IPS-15b (cell line): ENCODE results near the gene MKRN2OS.
"Not testable (repeated sequence)": the region's sequence is repeated elsewhere in the genome, so short reads cannot be mapped to it uniquely, and the experiment has no call there.

Experiments used
- H3K27me3 ChIP-seq: one replicate; pipeline ENCODE4 v1.6.1; 2013; ENCODE audit warnings: low read length; ENCODE audit not compliant: control insufficient read depth, insufficient read depth
- H3K36me3 ChIP-seq: one replicate; pipeline ENCODE4 v1.6.1; 2013; ENCODE audit warnings: low read length; ENCODE audit not compliant: control insufficient read depth, insufficient read depth
- H3K4me1 ChIP-seq: one replicate; pipeline ENCODE4 v1.6.1; 2013; ENCODE audit warnings: mild to moderate bottlenecking, low read length; ENCODE audit not compliant: control insufficient read depth, insufficient read depth
- H3K4me3 ChIP-seq: one replicate; pipeline ENCODE4 v1.5.1; 2013; ENCODE audit warnings: low read depth, low read length
- H3K9ac ChIP-seq: one replicate; pipeline ENCODE4 v1.6.1; 2013; ENCODE audit warnings: low read depth, mild to moderate bottlenecking, low read length
- H3K9me3 ChIP-seq: one replicate; pipeline ENCODE4 v1.6.1; 2013; ENCODE audit warnings: mild to moderate bottlenecking, low read length; ENCODE audit not compliant: control insufficient read depth, insufficient read depth

The MKRN2OS gene

GRCh38 chr3:12560505-12561190, 15.3 kb upstream of the MKRN2OS start:
- H3K27me3 ChIP-seq: no peaks in the 10 kb centered on the region
- H3K4me3 ChIP-seq: no peak overlapping the region
- H3K9me3 ChIP-seq: no peaks in the 10 kb centered on the region
- no peak overlapping the region for H3K9ac ChIP-seq
- no peaks in the 10 kb centered on the region for H3K36me3 ChIP-seq
- H3K4me1 ChIP-seq: peaks cover 14% of the 10 kb centered on the region

- no peak overlapping the region for H3K4me3 ChIP-seq
- no peak overlapping the region for H3K9ac ChIP-seq
- H3K4me1 ChIP-seq: peaks cover 14% of the 10 kb centered on the region
These were observed 14.2 kb upstream of the MKRN2OS start for GRCh38 chr3:12559520-12559919.

GRCh38 chr3:12558706-12559105, 13.4 kb upstream of the MKRN2OS start:
- H3K4me1 ChIP-seq: peaks cover 14% of the 10 kb centered on the region
- no peak overlapping the region for H3K9ac ChIP-seq
- H3K36me3 ChIP-seq: no peaks in the 10 kb centered on the region
- H3K27me3 ChIP-seq: no peaks in the 10 kb centered on the region
- H3K4me3 ChIP-seq: peak overlapping the region; percentile 65
- H3K9me3 ChIP-seq: no peaks in the 10 kb centered on the region

More at GRCh38 chr3:12559520-12559919, 14.2 kb upstream of the MKRN2OS start:
- Histone ChIP-seq H3K36me3 (no peaks in the 10 kb centered on the region), H3K9me3 (no peaks in the 10 kb centered on the region), H3K27me3 (no peaks in the 10 kb centered on the region)

GRCh38 chr3:12557473-12558100, 12.3 kb upstream of the MKRN2OS start:
- Histone ChIP-seq H3K9me3 (no peaks in the 10 kb centered on the region), H3K36me3 (no peaks in the 10 kb centered on the region), H3K4me3 (peak overlapping the region; percentile 65), H3K4me1 (peaks cover 12% of the 10 kb centered on the region), H3K9ac (peak overlapping the region; percentile 93), H3K27me3 (no peaks in the 10 kb centered on the region)

- H3K9ac ChIP-seq: peak within 1 kb of the TSS; percentile 93
- H3K9me3 ChIP-seq: no peaks in the 10 kb centered on the region
- no peaks in the 10 kb centered on the region for H3K36me3 ChIP-seq
- peaks cover 12% of the 10 kb centered on the region for H3K4me1 ChIP-seq
- H3K27me3 ChIP-seq: no peaks in the 10 kb centered on the region
- peak within 1 kb of the TSS; percentile 65 for H3K4me3 ChIP-seq
These were observed 11.6 kb upstream of the MKRN2OS start, which contains the start of gene MKRN2 for GRCh38 chr3:12556690-12557472. MKRN2 (plus strand) TSS chr3:12557087; CDS start chr3:12557151, 64 bp downstream.

GRCh38 chr3:12556314-12556689, 11.0 kb upstream of the MKRN2OS start:
- H3K27me3 ChIP-seq: no peaks in the 10 kb centered on the region
- H3K4me3 ChIP-seq: peak overlapping the region; percentile 65
- peak overlapping the region; percentile 57 for H3K9ac ChIP-seq
- H3K9me3 ChIP-seq: no peaks in the 10 kb centered on the region
- H3K36me3 ChIP-seq: no peaks in the 10 kb centered on the region
- H3K4me1 ChIP-seq: peaks cover 12% of the 10 kb centered on the region

- no peaks in the 10 kb centered on the region for H3K9me3 ChIP-seq
- H3K4me1 ChIP-seq: peaks cover 4% of the 10 kb centered on the region
- H3K4me3 ChIP-seq: peak overlapping the region; percentile 46
- H3K36me3 ChIP-seq: no peaks in the 10 kb centered on the region
- H3K9ac ChIP-seq: peak overlapping the region; percentile 74
- H3K27me3 ChIP-seq: no peaks in the 10 kb centered on the region
These were observed 8.7 kb upstream of the MKRN2OS start for GRCh38 chr3:12553921-12554391.

GRCh38 chr3:12549971-12550760, 4.9 kb upstream of the MKRN2OS start:
- Histone ChIP-seq H3K4me3 (no peak overlapping the region), H3K9ac (no peak overlapping the region), H3K27me3 (no peaks in the 10 kb centered on the region), H3K4me1 (no peaks in the 10 kb centered on the region), H3K36me3 (no peaks in the 10 kb centered on the region), H3K9me3 (no peaks in the 10 kb centered on the region)

- Histone ChIP-seq H3K4me1 (peaks cover 3% of the 10 kb centered on the region), H3K9ac (no peak overlapping the region), H3K36me3 (peaks cover 3% of the 10 kb centered on the region), H3K27me3 (no peaks in the 10 kb centered on the region), H3K4me3 (peak overlapping the region; percentile 1), H3K9me3 (no peaks in the 10 kb centered on the region)
These were observed 437 bp downstream of the MKRN2OS start for GRCh38 chr3:12544652-12545472.

- not testable (repeated sequence) for H3K27me3 ChIP-seq, H3K9ac ChIP-seq, H3K9me3 ChIP-seq, H3K36me3 ChIP-seq, H3K4me3 ChIP-seq, H3K4me1 ChIP-seq
These were observed 1.8 kb downstream of the MKRN2OS start for GRCh38 chr3:12543497-12543896.
